NCI-H2171 treated with DMSO at 0.1 percent for 48 hours (cell line): ENCODE measurements around the gene GNAQ.
A peak's percentile ranks its signal among the peaks of the same experiment; 100 is the strongest.

Experiments used
- DNase-seq: peaks from one replicate; lab custom pipeline; 2025; lab: John Stamatoyannopoulos, UW

GNAQ gene

DNA sequence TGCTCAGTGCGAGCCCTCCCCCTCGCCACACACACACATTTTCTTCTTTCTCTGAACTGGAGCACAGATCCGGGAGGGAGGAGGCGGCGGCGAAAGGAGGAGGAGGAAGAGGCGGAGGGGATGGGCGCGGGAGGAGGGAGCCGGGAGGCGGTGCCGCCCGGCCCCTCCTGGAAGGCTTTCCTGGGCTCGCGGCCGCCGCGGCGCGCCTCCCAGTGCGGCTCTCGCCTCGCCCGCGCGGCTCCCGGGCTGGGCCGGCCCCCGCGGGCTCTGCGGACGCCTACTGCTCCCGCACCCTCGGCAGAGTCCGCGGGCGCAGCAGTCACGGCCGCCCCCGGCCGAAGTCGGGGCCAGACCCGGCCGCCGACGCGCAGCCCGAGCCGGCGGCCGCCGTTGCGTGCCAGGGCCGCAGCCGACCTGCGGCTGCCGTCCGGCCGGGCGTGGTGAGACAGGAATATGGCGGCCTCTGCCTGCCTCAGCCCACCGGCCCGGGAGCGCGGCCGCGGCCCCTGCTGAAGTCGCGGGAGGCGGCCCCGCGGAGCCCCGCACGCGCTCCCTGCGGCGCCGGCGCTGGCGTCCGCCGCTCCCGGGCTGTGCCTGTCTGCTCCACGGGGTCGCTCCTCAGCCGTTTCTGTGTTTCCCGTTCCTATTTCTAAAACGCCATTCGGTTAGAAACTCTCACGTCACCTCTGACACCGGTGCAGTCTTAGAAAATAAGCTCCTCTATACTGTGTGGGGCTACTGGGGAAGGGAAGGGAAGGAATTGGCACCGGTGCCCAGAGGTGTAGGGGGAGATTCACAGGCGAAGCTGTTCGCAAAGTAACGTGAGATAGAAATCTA, 500 bp upstream of the GNAQ start:
- peak; percentile 95 for DNase-seq

DNA sequence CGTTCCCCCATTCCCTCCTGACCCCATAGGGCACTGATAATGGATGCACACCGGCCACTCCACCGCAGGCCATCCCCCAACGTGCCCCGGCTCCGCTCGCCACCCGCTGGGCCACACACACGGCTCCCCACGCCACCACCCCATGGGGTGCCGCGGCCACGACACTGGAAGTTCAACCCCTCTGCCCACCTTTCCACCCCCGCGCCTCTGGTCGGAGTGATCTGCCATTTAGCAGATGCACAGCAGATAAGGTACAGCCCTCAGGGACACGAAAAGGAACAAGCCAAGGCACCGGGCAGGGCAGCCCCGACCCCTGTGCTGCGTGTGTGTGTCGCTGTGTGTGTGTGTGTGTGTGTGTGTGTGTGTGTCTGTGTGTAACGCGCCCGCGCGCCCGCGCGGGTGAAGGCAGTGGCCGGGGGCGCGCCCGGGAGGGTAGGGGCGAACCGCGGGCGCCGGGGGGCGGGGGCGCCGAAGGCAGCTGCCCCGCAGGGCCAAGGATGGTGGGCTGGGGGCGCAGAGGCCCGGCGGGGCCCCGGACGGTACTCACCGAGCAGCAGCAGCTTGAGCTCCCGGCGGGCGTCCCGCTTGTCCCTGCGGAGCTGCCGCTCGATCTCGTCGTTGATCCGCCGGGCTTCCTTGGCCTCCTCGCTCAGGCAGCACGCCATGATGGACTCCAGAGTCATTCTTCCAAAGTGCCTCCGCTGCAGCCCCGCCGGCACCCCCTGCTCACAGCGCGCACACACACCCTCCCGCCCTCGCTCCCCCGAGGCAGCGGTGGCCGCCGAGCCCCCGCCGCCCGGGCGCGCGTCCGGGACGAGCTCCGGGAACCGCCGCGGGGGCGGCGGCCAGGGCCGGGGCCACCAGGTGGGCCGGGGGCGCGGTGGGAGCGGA, 813 bp downstream of the GNAQ start:
- DNase-seq: peak; percentile 47

DNA sequence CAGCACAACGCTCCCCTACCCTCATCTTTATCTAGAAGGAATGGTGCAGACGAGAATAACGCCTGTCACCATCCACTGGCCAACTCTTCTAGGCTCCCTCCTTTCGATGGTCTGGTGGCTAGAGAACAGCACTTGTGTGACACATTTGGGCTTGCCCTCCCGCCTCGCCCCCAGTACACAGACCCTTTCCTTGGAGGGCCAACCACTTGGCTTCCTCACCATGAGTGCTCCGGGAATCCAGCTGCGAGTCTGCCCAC, 1.4 kb downstream of the GNAQ start:
- peak; percentile 42 for DNase-seq

DNA sequence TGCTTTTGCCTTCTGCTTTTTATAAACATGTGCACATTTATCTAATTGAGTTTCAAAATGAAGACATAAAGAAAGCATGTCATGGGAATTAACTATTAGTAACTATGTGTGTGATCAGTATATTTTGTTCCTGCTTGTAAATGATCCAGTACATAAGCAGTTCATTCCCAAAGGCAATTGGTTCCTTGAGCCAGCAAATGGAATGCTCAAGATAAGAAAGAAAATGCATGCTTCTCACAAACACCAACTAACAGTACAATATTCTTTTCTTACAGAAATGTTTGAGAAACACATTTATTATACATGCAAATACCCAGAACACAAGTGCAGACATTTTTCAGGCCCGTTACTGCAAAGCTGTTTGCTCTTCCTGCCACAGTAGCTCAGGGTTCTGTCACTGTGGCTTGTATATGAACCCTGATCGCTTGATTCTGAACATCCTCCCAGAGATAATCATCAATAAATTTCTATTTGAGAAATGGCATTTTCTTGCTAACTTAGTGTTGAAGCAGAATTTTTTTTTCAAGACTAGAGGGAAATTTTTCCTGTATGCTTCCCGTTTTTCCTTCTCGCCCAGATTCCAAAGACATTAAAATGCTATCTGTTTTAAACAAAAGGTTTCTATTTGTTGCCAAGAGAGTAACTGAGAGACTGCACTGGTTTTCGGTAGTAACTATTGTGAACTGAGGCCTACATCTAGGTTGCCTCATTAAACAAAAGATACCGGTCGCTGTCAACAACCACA, 1.9 kb downstream of the GNAQ start:
- peak; percentile 29 for DNase-seq

DNA sequence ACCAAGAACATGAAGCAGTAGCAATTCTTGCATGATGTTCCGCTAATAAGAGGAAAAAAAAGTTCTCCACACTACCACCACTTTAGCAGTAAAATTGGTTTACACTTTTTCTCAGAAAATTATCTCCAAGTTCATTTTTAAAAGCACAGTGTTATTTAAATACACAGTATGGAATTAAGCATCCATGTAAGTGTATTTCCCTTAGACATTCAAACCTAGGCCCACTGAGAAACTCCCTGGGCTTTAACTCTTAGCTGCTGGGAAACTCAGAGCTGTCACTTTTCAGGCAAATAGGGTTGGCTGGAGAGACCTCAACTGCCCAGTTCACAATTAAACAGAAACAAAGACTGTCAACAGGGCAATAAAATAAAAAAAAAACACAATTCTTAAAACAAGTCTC, 2.7 kb downstream of the GNAQ start:
- no peak for DNase-seq

DNA sequence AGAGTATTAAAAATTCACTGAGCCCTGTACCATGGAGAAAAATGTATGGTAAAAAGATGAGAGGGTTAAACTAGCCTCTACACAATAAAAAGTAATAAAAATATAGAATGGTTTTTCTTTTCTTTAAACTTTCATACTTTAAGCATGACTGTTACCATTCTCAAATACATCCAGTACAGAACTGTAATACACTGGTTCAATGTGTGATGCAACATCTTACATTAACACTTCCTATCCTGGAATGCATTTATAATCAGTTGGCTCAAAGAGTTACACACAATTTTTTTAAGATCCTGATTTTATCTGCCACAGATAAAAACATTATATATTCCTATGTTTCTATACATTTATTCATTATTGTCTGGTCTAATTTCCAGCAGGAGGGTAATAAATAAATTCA, 4.7 kb downstream of the GNAQ start:
- DNase-seq: no peak

DNA sequence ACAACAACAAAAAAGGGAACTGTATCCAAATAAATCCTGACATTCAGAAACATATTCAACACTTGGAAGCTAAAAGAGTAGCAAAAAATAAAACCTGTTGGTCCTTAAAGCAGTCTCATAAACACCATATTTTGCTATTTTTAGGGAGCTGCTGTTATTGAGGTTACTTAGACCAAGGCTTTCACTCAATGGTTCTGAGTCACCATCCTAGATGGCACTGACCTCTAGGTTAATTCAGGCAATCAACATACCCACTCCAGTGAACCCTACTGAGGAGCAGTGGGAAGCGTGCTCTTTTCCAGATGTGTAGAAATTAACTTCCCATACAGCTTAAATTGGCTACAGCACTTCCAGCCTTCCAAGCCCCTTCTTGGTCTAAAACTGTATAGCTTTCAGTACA, 5.2 kb downstream of the GNAQ start:
- no peak for DNase-seq

DNA sequence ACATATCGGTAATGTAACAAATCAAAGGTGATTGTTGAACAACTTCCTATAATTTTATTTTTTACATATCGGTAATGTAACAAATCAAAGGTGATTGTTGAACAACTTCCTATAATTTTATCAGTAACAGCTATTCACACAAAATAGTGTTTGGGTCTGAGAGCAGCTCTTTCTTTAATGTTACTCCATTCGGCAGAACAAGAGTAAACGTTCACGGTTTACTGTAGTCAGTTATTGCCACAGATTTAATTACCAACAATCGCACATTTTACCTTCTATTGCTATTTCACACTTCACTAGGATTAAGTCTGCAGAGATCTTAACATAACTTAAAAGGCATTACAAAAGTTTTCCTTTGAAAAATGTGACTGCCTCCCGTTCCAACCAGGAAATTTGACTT, 6.4 kb downstream of the GNAQ start:
- no peak for DNase-seq

DNA sequence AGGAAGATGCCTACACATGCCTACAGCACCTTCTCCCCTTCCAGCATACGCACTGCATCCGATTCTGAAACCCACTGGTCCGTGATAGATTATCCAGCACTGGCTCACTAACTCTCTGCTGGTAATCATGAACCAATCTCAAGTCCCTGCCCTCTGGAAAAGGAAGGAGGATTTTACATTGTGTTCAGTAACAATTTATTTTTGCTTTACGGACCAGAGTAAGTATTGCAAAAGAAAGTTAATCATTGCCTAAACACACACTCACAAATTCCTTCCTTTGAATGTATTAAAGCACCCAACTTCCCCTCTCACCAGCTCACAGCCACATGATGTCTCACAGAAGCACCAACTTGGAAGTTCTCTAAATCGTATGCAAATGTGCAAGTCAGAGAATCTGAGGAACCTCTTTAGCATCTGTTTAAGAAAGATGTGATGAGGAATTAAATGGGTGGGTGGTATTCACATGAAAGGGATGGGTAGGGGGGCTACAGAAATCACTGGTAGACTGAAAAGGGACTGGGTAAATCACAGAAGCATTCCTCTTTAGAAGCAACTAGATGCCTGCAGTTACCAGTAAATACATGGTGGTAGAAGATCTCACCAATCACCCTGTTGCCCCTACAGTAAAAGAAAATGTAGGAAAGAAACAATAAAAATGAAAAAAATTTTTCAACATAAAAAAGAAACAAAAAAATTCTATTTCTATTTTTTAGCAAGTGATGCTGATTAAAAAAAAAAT, 8.4 kb downstream of the GNAQ start:
- DNase-seq: peak; percentile 38

DNA sequence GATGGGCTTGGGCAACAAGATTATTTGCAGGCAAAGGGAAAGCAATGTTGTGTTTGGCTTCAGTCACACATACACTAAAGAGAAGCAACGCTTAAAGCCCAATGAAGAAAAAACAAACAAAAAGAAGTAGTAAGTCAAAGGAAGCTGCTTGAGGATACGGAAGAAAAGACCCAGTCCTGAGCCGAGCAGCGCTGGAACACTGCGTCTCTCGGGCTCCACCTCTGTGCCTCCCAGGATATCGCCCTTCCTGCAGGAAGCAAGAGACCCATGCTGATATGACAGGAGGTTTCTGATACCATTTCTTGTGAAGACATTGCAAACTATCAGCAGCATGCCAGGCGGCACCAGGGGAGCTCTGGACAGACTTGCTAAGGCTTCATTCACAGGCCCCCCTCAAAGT, 9.9 kb downstream of the GNAQ start:
- no peak for DNase-seq

DNA sequence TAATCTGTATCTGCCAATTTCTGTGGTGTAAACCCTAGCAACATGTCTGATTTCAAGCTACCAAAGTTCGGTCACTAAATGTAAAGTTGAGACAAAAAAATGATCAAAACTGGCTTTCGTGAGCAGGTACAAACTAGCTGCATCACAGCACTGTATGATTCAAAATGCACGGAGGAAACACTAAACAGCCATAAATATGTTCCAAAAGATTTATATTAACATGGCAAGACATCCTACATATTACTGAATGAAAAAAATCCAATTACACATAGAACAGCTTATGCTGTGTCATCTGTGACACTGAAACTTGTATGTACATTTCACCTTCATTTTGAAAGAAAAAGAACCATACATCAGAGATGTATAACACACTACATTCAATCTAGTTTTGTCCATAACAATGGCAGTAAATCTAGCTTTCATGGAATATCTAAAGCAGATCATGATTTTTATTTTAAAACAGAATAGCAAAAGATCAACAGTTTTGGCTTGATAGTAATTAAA, 14.4 kb downstream of the GNAQ start:
- no peak for DNase-seq

DNA sequence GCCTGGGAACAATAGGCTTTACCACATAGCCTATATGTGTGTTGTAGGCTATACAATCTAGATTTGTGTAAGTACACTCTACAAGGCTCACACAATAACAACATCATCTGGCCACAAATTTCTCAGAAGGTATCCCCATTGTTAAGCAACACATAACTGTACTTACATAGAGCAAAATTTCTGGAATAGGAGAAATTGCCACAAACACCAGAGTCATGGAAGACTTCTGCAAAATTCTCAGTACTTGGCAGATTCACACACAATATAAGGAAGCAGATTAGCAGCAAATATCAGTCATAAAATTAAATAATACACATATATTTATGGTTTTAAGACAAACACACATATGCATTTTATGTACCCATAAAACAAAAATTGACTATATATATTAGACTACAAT, 16.4 kb downstream of the GNAQ start:
- DNase-seq: no peak

DNA sequence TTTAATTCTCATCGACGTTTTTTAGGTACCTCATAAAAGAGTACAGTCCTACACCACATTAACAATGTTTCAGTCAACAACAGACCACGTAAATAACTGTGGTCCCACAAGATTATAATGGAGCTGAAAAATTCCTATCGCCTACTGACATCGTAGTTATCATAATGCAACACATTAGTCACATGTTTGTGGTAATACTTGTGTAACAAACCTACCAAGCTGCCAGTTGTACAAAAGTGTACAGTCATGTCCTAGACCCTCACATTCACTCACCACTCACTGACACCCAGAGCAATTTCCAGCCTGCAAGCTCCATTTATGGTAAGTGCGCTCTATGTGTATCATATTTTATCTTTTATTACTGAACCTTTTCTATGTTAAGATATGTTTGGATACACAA, 16.8 kb downstream of the GNAQ start:
- no peak for DNase-seq

DNA sequence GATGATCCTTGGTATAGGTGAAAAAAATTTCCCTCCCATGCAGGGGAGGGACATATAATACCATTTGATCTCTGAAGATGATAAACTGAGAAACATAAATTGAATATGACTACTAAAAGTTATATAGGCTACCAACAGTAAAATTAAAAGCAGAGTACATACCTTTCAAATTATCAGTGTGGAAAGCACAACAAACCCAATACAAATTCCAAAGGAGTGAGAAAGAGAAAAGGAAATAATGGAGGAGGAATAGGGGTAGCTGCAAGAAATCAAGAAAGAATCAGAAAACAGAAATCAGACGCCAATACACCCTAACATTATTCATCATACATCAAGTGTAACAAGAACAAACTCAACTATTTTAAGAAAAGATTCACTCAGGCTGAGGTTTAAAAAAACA, 17.7 kb downstream of the GNAQ start:
- DNase-seq: no peak

DNA sequence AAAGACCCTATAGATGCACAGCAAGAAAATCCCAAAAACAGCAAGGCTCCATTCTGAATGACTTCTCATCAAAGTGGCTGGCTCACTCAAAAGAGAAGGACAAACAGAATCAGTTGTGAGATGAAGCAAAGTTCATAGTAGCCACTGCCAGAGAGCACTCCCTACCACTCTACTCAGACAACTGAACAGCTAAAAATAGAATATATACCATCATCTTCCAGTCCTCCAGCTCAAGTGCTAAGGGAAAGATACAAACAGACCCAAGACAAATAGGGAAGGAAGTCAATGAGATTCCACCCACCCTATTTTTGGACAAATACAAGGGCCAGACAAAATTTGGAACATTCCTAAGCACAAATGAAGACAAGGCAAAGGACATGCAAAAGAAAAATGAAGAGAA, 20.6 kb downstream of the GNAQ start:
- no peak for DNase-seq

DNA sequence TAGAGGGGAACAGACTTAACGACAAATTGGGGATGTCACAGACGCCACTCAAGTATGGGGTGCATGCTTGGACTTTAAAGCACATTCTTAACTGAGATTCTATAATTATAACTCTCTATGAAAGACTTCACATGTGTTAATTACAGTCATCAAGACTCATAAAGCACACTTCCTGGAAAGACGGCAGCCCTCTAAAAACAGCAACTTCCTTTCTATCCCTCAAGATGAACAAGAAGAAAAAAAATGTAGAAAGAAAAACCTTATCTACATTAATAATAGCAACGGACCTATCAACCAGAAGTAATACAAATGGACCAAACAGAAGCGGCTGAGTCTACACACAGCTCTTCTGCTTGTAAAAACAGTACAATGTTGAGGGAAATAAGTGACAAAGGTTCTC, 21.2 kb downstream of the GNAQ start:
- no peak for DNase-seq

DNA sequence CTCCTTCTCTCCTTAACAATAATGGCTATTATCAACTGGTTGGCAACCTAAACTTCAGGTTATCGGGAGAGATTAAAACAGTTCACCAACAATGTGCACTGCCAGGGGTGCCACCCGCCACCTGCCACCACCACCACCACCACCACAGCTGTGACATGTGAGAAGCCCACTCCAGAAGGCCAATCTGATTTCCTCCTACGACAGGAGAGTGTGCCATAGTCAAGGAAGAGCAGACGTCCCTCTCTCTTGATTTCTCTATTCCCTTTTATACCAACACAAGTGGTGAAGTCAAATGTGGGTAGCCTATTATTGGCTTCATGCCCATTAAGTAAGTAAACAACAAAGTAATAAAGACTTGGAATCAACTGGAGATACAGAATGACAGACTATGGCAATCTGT, 22.4 kb downstream of the GNAQ start:
- DNase-seq: peak; percentile 44

DNA sequence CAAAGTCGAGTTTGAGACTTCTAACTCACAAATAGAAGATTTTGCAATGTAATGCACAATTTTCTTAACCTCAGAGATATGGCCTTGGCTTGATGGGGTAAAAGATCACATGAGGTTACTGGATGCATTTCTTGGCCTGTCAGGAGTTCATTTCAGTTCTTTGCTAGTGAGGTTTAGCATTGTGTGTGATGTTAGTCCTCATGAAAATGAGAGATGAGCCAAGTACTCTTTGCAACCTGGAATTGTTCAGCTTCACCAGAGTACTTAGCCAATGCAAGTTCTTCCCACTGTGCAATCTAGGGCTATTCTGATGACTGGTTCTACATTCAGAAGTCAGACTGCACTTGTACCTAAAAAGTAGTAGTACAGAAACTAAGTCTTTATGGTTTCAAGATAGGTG, 24.9 kb downstream of the GNAQ start:
- DNase-seq: no peak

DNA sequence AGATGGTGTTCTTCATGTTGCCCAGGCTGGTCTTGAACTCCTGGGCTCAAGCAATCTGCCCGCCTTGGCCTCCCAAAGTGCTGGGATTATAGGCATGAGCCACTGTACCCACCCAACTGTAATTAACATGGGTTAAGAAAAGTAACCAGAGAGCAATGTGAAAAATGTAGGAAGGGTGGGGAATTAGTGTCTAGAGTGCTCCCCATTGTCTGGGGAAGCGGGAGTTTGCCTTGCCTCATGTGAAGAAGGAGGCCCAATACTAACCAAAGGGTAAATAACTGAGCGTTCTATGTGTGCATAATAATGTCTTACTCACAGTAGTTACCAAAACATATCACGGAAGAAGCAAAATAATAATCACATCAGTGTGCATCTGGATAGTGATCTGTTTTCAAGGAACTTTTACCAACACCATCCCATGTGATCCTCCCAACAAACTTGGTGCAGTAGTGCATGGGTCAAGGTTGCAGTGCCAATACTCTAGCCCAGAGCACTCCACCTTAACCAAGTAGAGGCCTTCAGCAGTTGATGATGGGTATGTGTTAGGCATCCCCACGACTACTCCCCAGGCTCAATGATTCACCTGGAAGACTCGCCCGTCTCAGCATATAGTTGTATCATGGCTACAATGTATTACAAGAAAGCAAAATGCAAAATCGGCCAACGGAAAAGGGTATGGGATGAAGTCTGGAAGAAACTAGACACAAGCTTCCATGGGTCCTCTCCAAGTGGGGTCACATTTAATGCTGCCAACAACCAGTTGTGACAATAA, 26.2 kb downstream of the GNAQ start:
- DNase-seq: no peak

DNA sequence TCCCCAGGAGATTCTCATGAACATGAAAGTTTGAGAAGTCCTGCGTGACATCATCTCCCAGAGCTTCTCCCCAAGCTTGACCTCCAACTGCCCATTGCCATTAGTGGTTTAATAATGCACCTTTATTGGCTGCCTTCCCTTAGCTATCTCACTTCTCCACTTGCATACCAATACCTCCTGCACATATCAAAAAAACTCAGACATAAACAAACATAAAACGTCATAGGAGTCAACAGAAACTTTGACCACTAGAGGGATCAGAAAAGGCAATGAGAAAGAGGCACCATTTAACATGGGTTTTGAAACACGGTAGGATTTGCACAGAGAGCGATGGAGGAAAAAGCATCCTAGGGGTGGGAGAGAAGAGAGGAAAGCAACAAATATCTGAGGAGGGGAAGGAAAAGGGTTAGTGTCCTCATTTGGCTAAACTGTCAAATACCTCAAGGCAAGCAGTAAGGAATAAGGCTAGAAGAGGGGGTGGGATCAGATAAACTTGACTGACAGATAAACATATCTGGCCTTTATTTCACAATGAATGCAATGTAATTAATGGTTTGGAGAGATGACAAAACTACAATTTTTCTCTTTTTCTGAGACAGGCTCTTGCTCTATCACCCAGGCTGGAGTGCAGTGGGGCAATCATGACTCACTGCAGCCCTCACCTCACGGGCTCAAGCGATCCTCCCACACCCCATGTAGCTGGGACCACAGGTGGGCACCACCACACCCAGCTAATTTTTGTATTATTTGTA, 27.0 kb downstream of the GNAQ start:
- DNase-seq: no peak
